Nephron progenitor cell (in vitro differentiated cells): ENCODE data around the gene BCAR1.
"Not testable (repeated sequence)": the region's sequence is repeated elsewhere in the genome, so short reads cannot be mapped to it uniquely, and the experiment has no call there.

Experiments used
- DNase-seq: peaks from one replicate; pipeline ENCODE4 v3.0.0; 2021
- H3K27ac Mint-ChIP-seq: 2 replicates; pipeline ENCODE4 v1.8.0; 2021; ENCODE audit warnings: mild to moderate bottlenecking, moderate library complexity, mixed read lengths
- H3K27me3 Mint-ChIP-seq: 2 replicates; pipeline ENCODE4 v1.8.0; 2021; ENCODE audit warnings: mild to moderate bottlenecking, low read depth, mixed read lengths; ENCODE audit not compliant: poor library complexity
- H3K36me3 Mint-ChIP-seq: 2 replicates; pipeline ENCODE4 v1.8.0; 2021; ENCODE audit warnings: low read depth, mixed read lengths
- H3K4me1 Mint-ChIP-seq: 2 replicates; pipeline ENCODE4 v1.8.0; 2021; ENCODE audit warnings: mixed read lengths
- H3K4me3 Mint-ChIP-seq: 2 replicates; pipeline ENCODE4 v1.8.0; 2021; ENCODE audit warnings: mild to moderate bottlenecking, moderate library complexity, mixed read lengths
- H3K9me3 Mint-ChIP-seq: 2 replicates; pipeline ENCODE4 v1.8.0; 2021; ENCODE audit warnings: mild to moderate bottlenecking, moderate library complexity, mixed read lengths
- CTCF ChIP-seq: fragments of 200-600 bp; sonication (generic); IDR thresholded peaks from 2 replicates; pipeline ENCODE4 v1.5.0; 2021; ENCODE audit warnings: antibody characterized with exemption

The BCAR1 gene

GRCh38 chr16:75273054-75273925 is 21.9 kb upstream of the BCAR1 start:
- H3K36me3 Mint-ChIP-seq = no peaks in the 10 kb centered on the region
- no peak for TF ChIP-seq CTCF
- no peak for DNase-seq
- no peaks in the 10 kb centered on the region for H3K27me3 Mint-ChIP-seq
- H3K27ac Mint-ChIP-seq = no peak overlapping the region
- H3K9me3 Mint-ChIP-seq = no peaks in the 10 kb centered on the region
- no peak overlapping the region for H3K4me3 Mint-ChIP-seq
- peaks cover 18% of the 10 kb centered on the region for H3K4me1 Mint-ChIP-seq

- not testable (repeated sequence) for H3K27ac Mint-ChIP-seq, H3K4me3 Mint-ChIP-seq, H3K27me3 Mint-ChIP-seq, H3K36me3 Mint-ChIP-seq, H3K9me3 Mint-ChIP-seq, DNase-seq
- peaks cover 18% of the 10 kb centered on the region for H3K4me1 Mint-ChIP-seq
These were observed 21.2 kb upstream of the BCAR1 start for GRCh38 chr16:75272629-75273028.

- DNase-seq = peak; percentile 42
- Mint-ChIP-seq H3K27me3 (no peaks in the 10 kb centered on the region), H3K36me3 (no peaks in the 10 kb centered on the region), H3K9me3 (no peaks in the 10 kb centered on the region), H3K4me1 (peaks cover 18% of the 10 kb centered on the region), H3K27ac (peak overlapping the region; percentile 90), H3K4me3 (no peak overlapping the region)
- TF ChIP-seq CTCF = no peak
These were observed 20.7 kb upstream of the BCAR1 start for GRCh38 chr16:75272097-75272551.

GRCh38 chr16:75271441-75272096 is 20.1 kb upstream of the BCAR1 start:
- H3K27ac Mint-ChIP-seq = peak overlapping the region; percentile 90
- no peak for TF ChIP-seq CTCF
- no peaks in the 10 kb centered on the region for H3K27me3 Mint-ChIP-seq
- no peaks in the 10 kb centered on the region for H3K9me3 Mint-ChIP-seq
- no peak for DNase-seq
- H3K4me3 Mint-ChIP-seq = no peak overlapping the region
- H3K36me3 Mint-ChIP-seq = no peaks in the 10 kb centered on the region
- H3K4me1 Mint-ChIP-seq = peaks cover 20% of the 10 kb centered on the region

GRCh38 chr16:75269358-75269757 is 17.9 kb upstream of the BCAR1 start:
- not testable (repeated sequence) for DNase-seq, H3K4me3 Mint-ChIP-seq, H3K27me3 Mint-ChIP-seq, H3K36me3 Mint-ChIP-seq, H3K9me3 Mint-ChIP-seq
- peak overlapping the region; percentile 48 for H3K27ac Mint-ChIP-seq
- peaks cover 30% of the 10 kb centered on the region for H3K4me1 Mint-ChIP-seq

GRCh38 chr16:75267631-75268264 is 16.3 kb upstream of the BCAR1 start:
- Mint-ChIP-seq H3K4me3 (no peak overlapping the region), H3K27ac (no peak overlapping the region), H3K4me1 (peaks cover 46% of the 10 kb centered on the region), H3K9me3 (no peaks in the 10 kb centered on the region), H3K27me3 (no peaks in the 10 kb centered on the region), H3K36me3 (no peaks in the 10 kb centered on the region)
- TF ChIP-seq CTCF = no peak
- DNase-seq = no peak
